HEK293 (cell line): Measurements from ENCODE around the gene ZSCAN20.
A peak's percentile ranks its signal among the peaks of the same experiment; 100 is the strongest.

Experiments used
- GLI2 ChIP-seq: fragments of 450-650 bp; formaldehyde crosslinking; IDR thresholded peaks from 2 replicates; pipeline ENCODE4; 2017; ENCODE audit warnings: missing biosample characterization, missing genetic modification characterization, low read depth, borderline replicate concordance
- KLF16 ChIP-seq: fragments of 450-650 bp; formaldehyde crosslinking; IDR thresholded peaks from 2 replicates; pipeline ENCODE4 v1.5.1; 2017; ENCODE audit warnings: missing biosample characterization, missing genetic modification characterization
- SALL2 ChIP-seq: fragments of 450-650 bp; formaldehyde crosslinking; IDR thresholded peaks from 2 replicates; pipeline ENCODE4 v1.5.0; 2017; ENCODE audit warnings: missing biosample characterization, mild to moderate bottlenecking, missing genetic modification characterization, borderline replicate concordance
- SETDB1 ChIP-seq: IDR thresholded peaks from one replicate; pipeline ENCODE4 v1.6.1; 2017; ENCODE audit warnings: mild to moderate bottlenecking, low read length, moderate library complexity, mixed read lengths; ENCODE audit not compliant: insufficient read length
- SP7 ChIP-seq: fragments of 450-650 bp; formaldehyde crosslinking; IDR thresholded peaks from 2 replicates; pipeline ENCODE4 v1.5.1; 2016; ENCODE audit warnings: missing biosample characterization, missing genetic modification characterization
- ZBTB21 ChIP-seq: fragments of 450-650 bp; formaldehyde crosslinking; IDR thresholded peaks from 2 replicates; pipeline ENCODE4 v1.5.1; 2017; ENCODE audit warnings: missing biosample characterization, missing genetic modification characterization
- ZFP3 ChIP-seq: fragments of 450-650 bp; formaldehyde crosslinking; IDR thresholded peaks from 2 replicates; pipeline ENCODE4 v1.5.1; 2016; ENCODE audit warnings: low read depth, missing biosample characterization, missing genetic modification characterization
- ZNF121 ChIP-seq: fragments of 450-650 bp; formaldehyde crosslinking; IDR thresholded peaks from 2 replicates; pipeline ENCODE4 v1.5.1; 2016; ENCODE audit warnings: missing biosample characterization, missing genetic modification characterization
- ZNF169 ChIP-seq: fragments of 450-650 bp; formaldehyde crosslinking; IDR thresholded peaks from 2 replicates; pipeline ENCODE4 v1.5.1; 2016; ENCODE audit warnings: missing biosample characterization, missing genetic modification characterization
- ZNF175 ChIP-seq: fragments of 450-650 bp; formaldehyde crosslinking; IDR thresholded peaks from 2 replicates; pipeline ENCODE4 v1.5.1; 2016; ENCODE audit warnings: missing biosample characterization, missing genetic modification characterization
- ZNF335 ChIP-seq: fragments of 450-650 bp; formaldehyde crosslinking; conservative IDR thresholded peaks from 2 replicates; pipeline ENCODE4 v1.5.1; 2016; ENCODE audit warnings: missing biosample characterization, missing genetic modification characterization
- ZNF366 ChIP-seq: fragments of 450-650 bp; formaldehyde crosslinking; conservative IDR thresholded peaks from 2 replicates; pipeline ENCODE4 v1.5.1; 2016; ENCODE audit warnings: missing biosample characterization, missing genetic modification characterization
- ZNF394 ChIP-seq: fragments of 450-650 bp; formaldehyde crosslinking; IDR thresholded peaks from 2 replicates; pipeline ENCODE4 v1.5.1; 2016; ENCODE audit warnings: missing biosample characterization, missing genetic modification characterization, mild to moderate bottlenecking, moderate library complexity, borderline replicate concordance
- ZNF660 ChIP-seq: fragments of 450-650 bp; IDR thresholded peaks from 2 replicates; pipeline ENCODE4 v1.5.1; 2018; ENCODE audit warnings: missing biosample characterization, mild to moderate bottlenecking, missing genetic modification characterization
- ZNF768 ChIP-seq: fragments of 450-650 bp; formaldehyde crosslinking; IDR thresholded peaks from 2 replicates; pipeline ENCODE4 v1.5.1; 2018; ENCODE audit warnings: missing biosample characterization, mild to moderate bottlenecking, missing genetic modification characterization
- ZNF785 ChIP-seq: fragments of 450-650 bp; formaldehyde crosslinking; IDR thresholded peaks from 2 replicates; pipeline ENCODE4 v1.5.1; 2016; ENCODE audit warnings: missing biosample characterization, missing genetic modification characterization
- ZSCAN30 ChIP-seq: fragments of 450-650 bp; IDR thresholded peaks from 2 replicates; pipeline ENCODE4 v1.5.1; 2018; ENCODE audit warnings: missing biosample characterization, mild to moderate bottlenecking, missing genetic modification characterization, moderate library complexity
- TF ChIP-seq, protein P1 (sequence below): fragments of 450-650 bp; formaldehyde crosslinking; IDR thresholded peaks from 2 replicates; pipeline ENCODE4 v1.5.1; 2016; ENCODE audit warnings: missing biosample characterization, missing genetic modification characterization
- TF ChIP-seq, protein P2 (sequence below): fragments of 450-650 bp; formaldehyde crosslinking; IDR thresholded peaks from 2 replicates; pipeline ENCODE4 v1.5.1; 2016; ENCODE audit warnings: missing biosample characterization, missing genetic modification characterization
- TF ChIP-seq, protein P3 (sequence below): fragments of 450-650 bp; formaldehyde crosslinking; conservative IDR thresholded peaks from 2 replicates; pipeline ENCODE4 v1.5.1; 2016; ENCODE audit warnings: low read depth, missing biosample characterization, missing genetic modification characterization
- TF ChIP-seq, protein P4 (sequence below): fragments of 450-650 bp; formaldehyde crosslinking; IDR thresholded peaks from 2 replicates; pipeline ENCODE4 v1.5.1; 2016; ENCODE audit warnings: missing biosample characterization, missing genetic modification characterization
- TF ChIP-seq, protein P5 (sequence below): fragments of 450-650 bp; formaldehyde crosslinking; IDR thresholded peaks from 2 replicates; pipeline ENCODE4 v1.5.1; 2016; ENCODE audit warnings: missing biosample characterization, missing genetic modification characterization
- TF ChIP-seq, protein P6 (sequence below): fragments of 450-650 bp; formaldehyde crosslinking; IDR thresholded peaks from 2 replicates; pipeline ENCODE4 v1.5.1; 2017; ENCODE audit warnings: missing biosample characterization, missing genetic modification characterization

ZSCAN20 gene

GRCh38 chr1:33455539-33456501 lies 16.6 kb upstream of the ZSCAN20 start (continued):
- TF ChIP-seq, protein P1, sequence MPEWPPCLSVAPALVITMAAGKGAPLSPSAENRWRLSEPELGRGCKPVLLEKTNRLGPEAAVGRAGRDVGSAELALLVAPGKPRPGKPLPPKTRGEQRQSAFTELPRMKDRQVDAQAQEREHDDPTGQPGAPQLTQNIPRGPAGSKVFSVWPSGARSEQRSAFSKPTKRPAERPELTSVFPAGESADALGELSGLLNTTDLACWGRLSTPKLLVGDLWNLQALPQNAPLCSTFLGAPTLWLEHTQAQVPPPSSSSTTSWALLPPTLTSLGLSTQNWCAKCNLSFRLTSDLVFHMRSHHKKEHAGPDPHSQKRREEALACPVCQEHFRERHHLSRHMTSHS (tag by site-specific recombination), result no peak
- TF ChIP-seq, protein P2, sequence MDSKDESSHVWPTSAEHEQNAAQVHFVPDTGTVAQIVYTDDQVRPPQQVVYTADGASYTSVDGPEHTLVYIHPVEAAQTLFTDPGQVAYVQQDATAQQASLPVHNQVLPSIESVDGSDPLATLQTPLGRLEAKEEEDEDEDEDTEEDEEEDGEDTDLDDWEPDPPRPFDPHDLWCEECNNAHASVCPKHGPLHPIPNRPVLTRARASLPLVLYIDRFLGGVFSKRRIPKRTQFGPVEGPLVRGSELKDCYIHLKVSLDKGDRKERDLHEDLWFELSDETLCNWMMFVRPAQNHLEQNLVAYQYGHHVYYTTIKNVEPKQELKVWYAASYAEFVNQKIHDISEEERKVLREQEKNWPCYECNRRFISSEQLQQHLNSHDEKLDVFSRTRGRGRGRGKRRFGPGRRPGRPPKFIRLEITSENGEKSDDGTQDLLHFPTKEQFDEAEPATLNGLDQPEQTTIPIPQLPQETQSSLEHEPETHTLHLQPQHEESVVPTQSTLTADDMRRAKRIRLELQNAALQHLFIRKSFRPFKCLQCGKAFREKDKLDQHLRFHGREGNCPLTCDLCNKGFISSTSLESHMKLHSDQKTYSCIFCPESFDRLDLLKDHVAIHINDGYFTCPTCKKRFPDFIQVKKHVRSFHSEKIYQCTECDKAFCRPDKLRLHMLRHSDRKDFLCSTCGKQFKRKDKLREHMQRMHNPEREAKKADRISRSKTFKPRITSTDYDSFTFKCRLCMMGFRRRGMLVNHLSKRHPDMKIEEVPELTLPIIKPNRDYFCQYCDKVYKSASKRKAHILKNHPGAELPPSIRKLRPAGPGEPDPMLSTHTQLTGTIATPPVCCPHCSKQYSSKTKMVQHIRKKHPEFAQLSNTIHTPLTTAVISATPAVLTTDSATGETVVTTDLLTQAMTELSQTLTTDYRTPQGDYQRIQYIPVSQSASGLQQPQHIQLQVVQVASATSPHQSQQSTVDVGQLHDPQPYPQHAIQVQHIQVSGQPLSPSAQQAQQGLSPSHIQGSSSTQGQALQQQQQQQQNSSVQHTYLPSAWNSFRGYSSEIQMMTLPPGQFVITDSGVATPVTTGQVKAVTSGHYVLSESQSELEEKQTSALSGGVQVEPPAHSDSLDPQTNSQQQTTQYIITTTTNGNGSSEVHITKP (tag by site-specific recombination), result peak; percentile 28; the same call in 1 of the 2 replicates
- TF ChIP-seq ZSCAN30 (tag by site-specific recombination), result 0 out of 2 replicates have a peak, but pooled peaks have one; percentile 25
- TF ChIP-seq ZNF785, result no peak
- peak; percentile 63 for TF ChIP-seq ZNF366 (tag by site-specific recombination)
- TF ChIP-seq, protein P3, sequence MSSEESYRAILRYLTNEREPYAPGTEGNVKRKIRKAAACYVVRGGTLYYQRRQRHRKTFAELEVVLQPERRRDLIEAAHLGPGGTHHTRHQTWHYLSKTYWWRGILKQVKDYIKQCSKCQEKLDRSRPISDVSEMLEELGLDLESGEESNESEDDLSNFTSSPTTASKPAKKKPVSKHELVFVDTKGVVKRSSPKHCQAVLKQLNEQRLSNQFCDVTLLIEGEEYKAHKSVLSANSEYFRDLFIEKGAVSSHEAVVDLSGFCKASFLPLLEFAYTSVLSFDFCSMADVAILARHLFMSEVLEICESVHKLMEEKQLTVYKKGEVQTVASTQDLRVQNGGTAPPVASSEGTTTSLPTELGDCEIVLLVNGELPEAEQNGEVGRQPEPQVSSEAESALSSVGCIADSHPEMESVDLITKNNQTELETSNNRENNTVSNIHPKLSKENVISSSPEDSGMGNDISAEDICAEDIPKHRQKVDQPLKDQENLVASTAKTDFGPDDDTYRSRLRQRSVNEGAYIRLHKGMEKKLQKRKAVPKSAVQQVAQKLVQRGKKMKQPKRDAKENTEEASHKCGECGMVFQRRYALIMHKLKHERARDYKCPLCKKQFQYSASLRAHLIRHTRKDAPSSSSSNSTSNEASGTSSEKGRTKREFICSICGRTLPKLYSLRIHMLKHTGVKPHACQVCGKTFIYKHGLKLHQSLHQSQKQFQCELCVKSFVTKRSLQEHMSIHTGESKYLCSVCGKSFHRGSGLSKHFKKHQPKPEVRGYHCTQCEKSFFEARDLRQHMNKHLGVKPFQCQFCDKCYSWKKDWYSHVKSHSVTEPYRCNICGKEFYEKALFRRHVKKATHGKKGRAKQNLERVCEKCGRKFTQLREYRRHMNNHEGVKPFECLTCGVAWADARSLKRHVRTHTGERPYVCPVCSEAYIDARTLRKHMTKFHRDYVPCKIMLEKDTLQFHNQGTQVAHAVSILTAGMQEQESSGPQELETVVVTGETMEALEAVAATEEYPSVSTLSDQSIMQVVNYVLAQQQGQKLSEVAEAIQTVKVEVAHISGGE (tag by site-specific recombination), result 0 out of 2 replicates have a peak, but pooled peaks have one; percentile 17
- peak; percentile 57 for TF ChIP-seq ZNF335 (tag by site-specific recombination)
- TF ChIP-seq, protein P4, sequence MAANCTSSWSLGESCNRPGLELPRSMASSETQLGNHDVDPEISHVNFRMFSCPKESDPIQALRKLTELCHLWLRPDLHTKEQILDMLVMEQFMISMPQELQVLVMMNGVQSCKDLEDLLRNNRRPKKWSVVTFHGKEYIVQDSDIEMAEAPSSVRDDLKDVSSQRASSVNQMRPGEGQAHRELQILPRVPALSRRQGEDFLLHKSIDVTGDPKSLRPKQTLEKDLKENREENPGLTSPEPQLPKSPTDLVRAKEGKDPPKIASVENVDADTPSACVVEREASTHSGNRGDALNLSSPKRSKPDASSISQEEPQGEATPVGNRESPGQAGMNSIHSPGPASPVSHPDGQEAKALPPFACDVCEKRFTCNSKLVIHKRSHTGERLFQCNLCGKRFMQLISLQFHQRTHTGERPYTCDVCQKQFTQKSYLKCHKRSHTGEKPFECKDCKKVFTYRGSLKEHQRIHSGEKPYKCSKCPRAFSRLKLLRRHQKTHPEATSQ, result no peak
- no peak; the same call in 1 of the 2 replicates for TF ChIP-seq ZBTB21
- TF ChIP-seq GLI2 (tag by site-specific recombination), result no peak
- no peak for TF ChIP-seq ZNF175 (tag by site-specific recombination)
- TF ChIP-seq ZFP3 (tag by site-specific recombination), result no peak
- no peak for TF ChIP-seq ZNF394 (tag by site-specific recombination)
- TF ChIP-seq ZNF768, result no peak
- TF ChIP-seq ZNF169 (tag by site-specific recombination), result no peak
- TF ChIP-seq, protein P5, sequence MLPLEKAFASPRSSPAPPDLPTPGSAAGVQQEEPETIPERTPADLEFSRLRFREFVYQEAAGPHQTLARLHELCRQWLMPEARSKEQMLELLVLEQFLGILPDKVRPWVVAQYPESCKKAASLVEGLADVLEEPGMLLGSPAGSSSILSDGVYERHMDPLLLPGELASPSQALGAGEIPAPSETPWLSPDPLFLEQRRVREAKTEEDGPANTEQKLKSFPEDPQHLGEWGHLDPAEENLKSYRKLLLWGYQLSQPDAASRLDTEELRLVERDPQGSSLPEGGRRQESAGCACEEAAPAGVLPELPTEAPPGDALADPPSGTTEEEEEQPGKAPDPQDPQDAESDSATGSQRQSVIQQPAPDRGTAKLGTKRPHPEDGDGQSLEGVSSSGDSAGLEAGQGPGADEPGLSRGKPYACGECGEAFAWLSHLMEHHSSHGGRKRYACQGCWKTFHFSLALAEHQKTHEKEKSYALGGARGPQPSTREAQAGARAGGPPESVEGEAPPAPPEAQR (tag by site-specific recombination), result 0 out of 2 replicates have a peak, but pooled peaks have one; percentile 25
- 0 out of 2 replicates have a peak, but pooled peaks have one; percentile 28 for TF ChIP-seq KLF16
- TF ChIP-seq, protein P6, sequence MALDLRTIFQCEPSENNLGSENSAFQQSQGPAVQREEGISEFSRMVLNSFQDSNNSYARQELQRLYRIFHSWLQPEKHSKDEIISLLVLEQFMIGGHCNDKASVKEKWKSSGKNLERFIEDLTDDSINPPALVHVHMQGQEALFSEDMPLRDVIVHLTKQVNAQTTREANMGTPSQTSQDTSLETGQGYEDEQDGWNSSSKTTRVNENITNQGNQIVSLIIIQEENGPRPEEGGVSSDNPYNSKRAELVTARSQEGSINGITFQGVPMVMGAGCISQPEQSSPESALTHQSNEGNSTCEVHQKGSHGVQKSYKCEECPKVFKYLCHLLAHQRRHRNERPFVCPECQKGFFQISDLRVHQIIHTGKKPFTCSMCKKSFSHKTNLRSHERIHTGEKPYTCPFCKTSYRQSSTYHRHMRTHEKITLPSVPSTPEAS (tag by site-specific recombination), result no peak
- 0 out of 2 replicates have a peak, but pooled peaks have one; percentile 36 for TF ChIP-seq ZNF660
- TF ChIP-seq ZNF121 (tag by site-specific recombination), result no peak
- TF ChIP-seq SETDB1, result no peak
- TF ChIP-seq SP7 (tag by site-specific recombination), result 0 out of 2 replicates have a peak, but pooled peaks have one; percentile 36
- TF ChIP-seq SALL2 (tag by site-specific recombination), result no peak
- TF ChIP-seq, all 188 proteins: peak for 25
